ENCODE data around the gene EIF1.
"Not testable (repeated sequence)": the region's sequence is repeated elsewhere in the genome, so short reads cannot be mapped to it uniquely, and the experiment has no call there.

Gene EIF1

DNA sequence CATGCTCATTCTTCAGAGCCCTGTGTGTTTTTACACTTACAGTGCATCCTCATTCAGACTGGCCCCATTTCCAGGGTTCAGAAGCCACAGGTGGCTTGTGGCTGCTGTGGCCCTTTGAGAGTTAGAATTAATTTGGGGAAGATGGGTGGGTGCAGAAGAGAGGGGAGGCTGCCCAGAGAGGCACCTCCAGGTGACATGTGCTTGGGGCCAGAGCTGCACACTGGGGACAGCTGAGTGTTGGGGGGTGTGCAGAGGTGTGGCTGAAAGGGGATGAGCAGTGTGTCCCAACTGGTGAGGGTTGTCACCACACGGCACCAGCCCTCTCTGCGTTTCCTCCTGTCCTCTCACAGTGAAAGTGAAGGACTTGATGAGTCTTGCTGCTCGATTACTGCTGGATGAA is 6.9 kb upstream of the EIF1 start:
- POLR2A ChIA-PET (ENCODE audit: low non-redundant PET) = no interaction called here
- no peak overlapping the region for H3K27ac ChIP-seq
- DNase-seq (ENCODE audit: low spot score) = no peak
- TF ChIP-seq, protein P1, sequence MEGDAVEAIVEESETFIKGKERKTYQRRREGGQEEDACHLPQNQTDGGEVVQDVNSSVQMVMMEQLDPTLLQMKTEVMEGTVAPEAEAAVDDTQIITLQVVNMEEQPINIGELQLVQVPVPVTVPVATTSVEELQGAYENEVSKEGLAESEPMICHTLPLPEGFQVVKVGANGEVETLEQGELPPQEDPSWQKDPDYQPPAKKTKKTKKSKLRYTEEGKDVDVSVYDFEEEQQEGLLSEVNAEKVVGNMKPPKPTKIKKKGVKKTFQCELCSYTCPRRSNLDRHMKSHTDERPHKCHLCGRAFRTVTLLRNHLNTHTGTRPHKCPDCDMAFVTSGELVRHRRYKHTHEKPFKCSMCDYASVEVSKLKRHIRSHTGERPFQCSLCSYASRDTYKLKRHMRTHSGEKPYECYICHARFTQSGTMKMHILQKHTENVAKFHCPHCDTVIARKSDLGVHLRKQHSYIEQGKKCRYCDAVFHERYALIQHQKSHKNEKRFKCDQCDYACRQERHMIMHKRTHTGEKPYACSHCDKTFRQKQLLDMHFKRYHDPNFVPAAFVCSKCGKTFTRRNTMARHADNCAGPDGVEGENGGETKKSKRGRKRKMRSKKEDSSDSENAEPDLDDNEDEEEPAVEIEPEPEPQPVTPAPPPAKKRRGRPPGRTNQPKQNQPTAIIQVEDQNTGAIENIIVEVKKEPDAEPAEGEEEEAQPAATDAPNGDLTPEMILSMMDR (conservative IDR thresholded peaks at IDR 0.05; ENCODE audit: low read depth) = no peak
- CTCF ChIA-PET = no interaction called here

DNA sequence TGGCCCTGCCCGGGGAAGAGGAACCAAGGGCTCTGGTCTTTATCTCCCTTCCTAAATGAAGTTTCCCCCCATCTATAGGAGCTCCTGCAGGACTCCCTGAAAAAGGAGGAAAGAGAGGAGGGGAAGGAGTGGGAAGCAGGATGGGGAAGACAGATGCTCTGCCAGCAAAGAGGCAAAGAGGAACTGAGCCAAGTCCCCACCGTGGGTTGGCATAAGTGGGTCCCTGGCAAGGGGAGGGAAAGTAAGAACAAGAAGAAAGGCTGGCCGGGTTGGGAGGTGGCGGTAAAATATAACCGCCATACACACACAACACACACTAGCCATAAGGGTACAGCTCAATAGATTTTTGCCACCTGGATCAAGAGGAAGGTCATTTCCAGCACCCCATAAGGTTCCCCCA is 6.1 kb upstream of the EIF1 start:
- CTCF ChIA-PET = no interaction called here
- POLR2A ChIA-PET (ENCODE audit: low non-redundant PET) = interaction anchor here (0.5 kb wide), 1 partner anchor 31 kb away, joined by 6 read pairs; no protein-coding TSS in a partner anchor
- no peak for DNase-seq (ENCODE audit: low spot score)
- TF ChIP-seq, protein P1 (conservative IDR thresholded peaks at IDR 0.05; ENCODE audit: low read depth) = no peak
- H3K27ac ChIP-seq = no peak overlapping the region

DNA sequence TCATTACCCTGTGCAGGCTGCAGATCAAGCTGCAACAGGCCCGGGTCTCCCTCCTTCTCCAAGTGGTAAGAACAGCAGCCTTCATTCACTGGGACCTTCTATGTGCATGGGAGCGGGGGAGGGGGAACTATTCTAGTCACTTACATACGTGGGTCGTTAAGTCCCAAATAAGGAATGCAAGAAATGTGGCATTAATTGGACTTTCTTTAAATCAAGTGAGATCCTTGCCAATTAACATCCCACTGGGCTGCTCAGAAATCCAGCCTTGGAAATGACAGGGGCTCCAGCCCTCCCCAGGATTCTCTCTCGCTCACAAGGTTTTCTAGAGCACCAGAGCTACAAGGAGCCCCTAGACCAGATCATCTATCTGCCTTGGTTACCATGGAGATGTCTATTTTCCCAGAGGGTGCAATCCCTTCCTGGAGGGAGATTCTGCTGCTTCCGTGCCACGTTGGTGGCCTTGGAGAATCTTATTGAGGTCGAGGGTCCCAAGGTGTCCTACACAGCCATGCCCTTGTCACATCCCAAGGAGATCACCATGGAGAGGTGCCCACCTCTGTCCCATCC is 5.2 kb upstream of the EIF1 start:
- ChIA-PET POLR2A (ENCODE audit: low non-redundant PET) (no interaction called here), CTCF (interaction anchor here (1.1 kb wide), 1 partner anchor 18 kb away, joined by 5 read pairs; no protein-coding TSS in a partner anchor)
- TF ChIP-seq, protein P1 (conservative IDR thresholded peaks at IDR 0.05; ENCODE audit: low read depth) = no peak
- DNase-seq (ENCODE audit: low spot score) = no peak
- H3K27ac ChIP-seq = no peak overlapping the region

DNA sequence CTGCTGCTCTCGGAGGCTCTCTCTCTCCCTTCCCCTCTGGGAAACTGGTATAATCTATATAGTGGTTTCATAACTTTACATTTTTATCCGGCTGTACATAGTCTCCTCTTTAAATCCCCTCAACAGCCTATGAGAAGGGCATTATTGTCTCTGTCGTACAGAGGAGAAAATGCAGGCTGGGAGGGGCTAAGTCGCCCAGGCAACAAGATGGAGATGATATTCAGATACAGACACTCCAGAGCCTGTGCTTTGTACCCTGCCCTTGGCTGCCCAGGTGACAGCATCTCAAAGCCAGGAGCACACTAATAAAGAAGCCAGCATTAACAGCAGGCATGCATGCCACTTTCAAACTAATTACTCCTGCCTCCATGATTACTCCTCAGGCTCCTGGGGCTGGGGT is 4.7 kb upstream of the EIF1 start:
- ChIA-PET POLR2A (ENCODE audit: low non-redundant PET) (no interaction called here), CTCF (interaction anchor here (1.1 kb wide), 1 partner anchor 18 kb away, joined by 5 read pairs; no protein-coding TSS in a partner anchor)
- no peak for DNase-seq (ENCODE audit: low spot score)
- no peak overlapping the region for H3K27ac ChIP-seq
- TF ChIP-seq, protein P1 (conservative IDR thresholded peaks at IDR 0.05; ENCODE audit: low read depth) = no peak

DNA sequence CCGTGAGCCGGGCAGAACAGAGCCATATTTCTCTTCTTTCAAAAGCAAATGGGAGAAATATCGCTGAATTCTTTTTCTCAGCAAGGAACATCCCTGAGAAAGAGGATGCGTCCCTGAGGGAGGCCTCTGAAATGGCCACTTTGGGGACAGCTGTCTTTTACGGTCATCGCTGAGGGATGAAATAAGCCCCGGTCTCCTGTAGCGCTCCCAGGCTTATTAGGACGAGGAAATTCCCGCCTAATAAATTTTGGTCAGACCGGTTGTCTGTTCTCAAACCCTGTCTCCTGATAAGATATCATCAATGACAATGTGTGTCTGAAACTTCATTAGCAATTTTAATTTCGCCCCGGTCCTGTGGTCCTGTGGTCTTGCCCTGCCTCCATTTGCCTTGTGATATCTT is 2.9 kb upstream of the EIF1 start:
- POLR2A ChIA-PET (ENCODE audit: low non-redundant PET); DNase-seq (ENCODE audit: low spot score); H3K27ac ChIP-seq: not testable (repeated sequence)
- CTCF ChIA-PET = interaction anchor here (0.7 kb wide), 1 partner anchor 805 kb away, joined by 3 read pairs; no protein-coding TSS in a partner anchor

DNA sequence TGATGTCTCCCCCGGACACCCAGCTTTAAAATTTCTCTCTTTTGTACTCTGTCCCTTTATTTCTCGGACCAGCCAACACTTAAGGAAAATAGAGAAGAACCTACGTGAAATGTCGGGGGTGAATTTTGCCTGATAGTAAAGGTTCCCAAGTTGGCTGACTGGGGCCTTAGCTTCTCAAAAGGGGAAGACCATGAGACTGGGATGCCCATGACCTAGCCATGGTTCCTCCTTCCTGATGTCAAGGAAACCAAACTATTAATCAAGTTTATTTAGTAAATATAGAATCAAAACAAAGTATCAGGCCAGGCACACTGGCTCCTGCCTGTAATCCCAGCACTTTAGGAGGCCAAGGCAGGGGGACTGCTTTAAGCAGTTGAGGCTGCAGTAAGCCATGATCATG is 2.4 kb upstream of the EIF1 start:
- ChIA-PET POLR2A (ENCODE audit: low non-redundant PET) (no interaction called here), CTCF (interaction anchor here (0.7 kb wide), 1 partner anchor 806 kb away, joined by 3 read pairs; no protein-coding TSS in a partner anchor)
- TF ChIP-seq, protein P1 (conservative IDR thresholded peaks at IDR 0.05; ENCODE audit: low read depth) = no peak
- no peak overlapping the region for H3K27ac ChIP-seq
- no peak for DNase-seq (ENCODE audit: low spot score)

DNA sequence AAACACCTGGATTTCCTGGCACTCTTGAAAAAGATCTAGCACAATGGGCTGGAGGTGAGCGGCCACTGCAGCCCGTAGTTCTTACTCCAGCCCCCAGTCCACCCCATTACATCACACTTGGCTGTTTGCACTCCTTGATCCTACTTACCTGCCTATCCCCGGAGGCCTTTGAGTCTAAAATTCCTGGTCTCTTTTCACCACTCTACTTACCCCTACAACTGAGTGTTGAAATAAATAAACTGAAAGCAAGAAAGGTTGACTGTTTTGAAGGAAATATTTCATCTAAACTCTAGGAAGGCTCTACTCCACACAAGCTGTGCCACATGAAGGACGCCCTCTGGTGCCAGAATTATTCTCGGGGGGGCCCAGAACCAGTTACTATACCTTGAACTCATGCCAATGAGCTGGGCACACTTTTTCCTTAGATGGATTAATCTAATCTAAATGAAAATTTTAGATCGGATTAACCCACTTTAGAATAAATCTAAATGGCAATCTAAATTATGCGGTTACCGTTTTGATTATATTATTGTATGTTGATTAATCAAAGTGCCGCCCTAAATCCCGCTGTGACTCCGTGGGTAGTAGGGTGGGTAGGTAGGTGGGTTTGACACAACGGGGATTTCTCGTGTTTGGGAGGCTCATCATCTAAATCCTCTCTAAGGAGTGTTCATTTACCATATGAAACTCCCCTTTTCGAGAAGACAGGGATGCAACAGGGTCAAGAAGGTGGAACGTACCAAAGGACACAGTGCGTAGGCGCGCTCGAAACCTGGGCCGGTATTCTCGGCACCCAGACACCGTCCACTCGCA is 651 bp upstream of the EIF1 start:
- TF ChIP-seq, protein P1 (conservative IDR thresholded peaks at IDR 0.05; ENCODE audit: low read depth) = peak; percentile 49
- DNase-seq (ENCODE audit: low spot score) = peak; percentile 37
- POLR2A ChIA-PET (ENCODE audit: low non-redundant PET) = interaction anchor here (0.6 to 2.3 kb wide), 8 partner anchors 8 to 113 kb away, joined by 3 to 24 read pairs (median 3); no protein-coding TSS in a partner anchor
- peak overlapping the region; percentile 99 for H3K27ac ChIP-seq
- CTCF ChIA-PET = interaction anchor here (0.6 to 1.5 kb wide), 5 partner anchors 9 to 407 kb away, joined by 3 to 10 read pairs (median 3); partner anchors contain the start of gene KRT15
